Activated CD4-positive, alpha-beta T cell treated with anti-CD3 and anti-CD28 coated beads, Interleukin-2, amount 10 ng/mL, durations not matched to agents 7 days and 5 days (primary cell): ENCODE measurements around the gene ZNF304. TPM values are rescaled to one million over a fixed set of nuclear protein-coding genes. Genes with fewer than 3 reads are reported as not detected.

ENCODE experiments used
- CTCF ChIA-PET: fragments of 350-600 bp; sonication (Branson Sonifier 250); formaldehyde crosslinking; loops from one replicate; lab custom pipeline; 2021; ENCODE audit warnings: antibody characterized with exemption; lab: Charles Lee
- POLR2A ChIA-PET: fragments of 350-600 bp; sonication (Branson Sonifier 250); formaldehyde crosslinking; loops from one replicate; lab custom pipeline; 2021; ENCODE audit warnings: antibody characterized with exemption; lab: Charles Lee
- DNase-seq: peaks from one replicate; pipeline ENCODE4 v3.0.0-alpha.2; 2020
- H3K27ac Mint-ChIP-seq: one replicate; pipeline ENCODE4 v1.8.0; 2021; ENCODE audit warnings: mild to moderate bottlenecking, moderate library complexity, mixed read lengths
- H3K27me3 Mint-ChIP-seq: one replicate; pipeline ENCODE4 v1.8.0; 2021; ENCODE audit warnings: mixed read lengths
- H3K36me3 Mint-ChIP-seq: one replicate; pipeline ENCODE4 v1.8.0; 2021; ENCODE audit warnings: low read depth, mixed read lengths
- H3K4me1 Mint-ChIP-seq: one replicate; pipeline ENCODE4 v1.8.0; 2021; ENCODE audit warnings: mixed read lengths
- H3K4me3 Mint-ChIP-seq: one replicate; pipeline ENCODE4 v1.8.0; 2021; ENCODE audit warnings: mild to moderate bottlenecking, moderate library complexity, mixed read lengths
- H3K9me3 Mint-ChIP-seq: one replicate; pipeline ENCODE4 v1.8.0; 2021; ENCODE audit warnings: mixed read lengths
- total RNA-seq, 2 experiments: library from RNA; stranded (reverse); gene quantifications; one replicate each; pipeline ENCODE4 v1.2.3, GENCODE V29; 2021

ZNF304 gene
- total RNA-seq, 2 experiments from 2014 or later, result 9.0 TPM

- CTCF ChIA-PET, result interaction anchor here (0.6 kb wide), 1 partner anchor 13 kb away, joined by 3 read pairs; no protein-coding TSS in a partner anchor
- Mint-ChIP-seq H3K4me3 (no peak overlapping the region), H3K27ac (no peak overlapping the region), H3K27me3 (no peaks in the 10 kb centered on the region), H3K36me3 (peaks cover 28% of the 10 kb centered on the region), H3K4me1 (peaks cover 6% of the 10 kb centered on the region), H3K9me3 (peaks cover 29% of the 10 kb centered on the region)
- no peak for DNase-seq
- POLR2A ChIA-PET, result no interaction called here
These were observed 52.9 kb downstream of the ZNF304 start for GRCh38 chr19:57403737-57404563.

- peak; percentile 74 for DNase-seq
- POLR2A ChIA-PET, result no interaction called here
- Mint-ChIP-seq H3K4me3 (no peak overlapping the region), H3K27me3 (no peaks in the 10 kb centered on the region), H3K27ac (no peak overlapping the region), H3K4me1 (peaks cover 22% of the 10 kb centered on the region), H3K36me3 (peaks cover 13% of the 10 kb centered on the region), H3K9me3 (peaks cover 16% of the 10 kb centered on the region)
- CTCF ChIA-PET, result no interaction called here
These were observed 55.5 kb downstream of the ZNF304 start for GRCh38 chr19:57406516-57407123.

Other genes with a start within 250 kb of the ZNF304 start
- not detected for gene USP29, start 231.3 kb upstream of the ZNF304 start, total RNA-seq
- not detected for gene ZIM3, start 206.1 kb upstream of the ZNF304 start, total RNA-seq
- gene DUXA, start 183.8 kb upstream of the ZNF304 start, total RNA-seq, result not detected
- 10 to 100 TPM; 30.9 to 37.4 TPM for gene ZNF264, start 159.8 kb upstream of the ZNF304 start, total RNA-seq
- 1 to 10 TPM in 1 of 2 experiments, under 1 TPM in 1; 0.81 to 1.9 TPM for gene AURKC, start 120.2 kb upstream of the ZNF304 start, total RNA-seq
- 10 to 100 TPM; 10.9 to 11.2 TPM for gene ZNF805, start 110.6 kb upstream of the ZNF304 start, total RNA-seq
- 10 to 100 TPM; 41.3 to 45.0 TPM for gene ZNF460, start 70.8 kb upstream of the ZNF304 start, total RNA-seq
- 1 to 10 TPM; 8.7 to 9.1 TPM for gene ZNF543, start 30.8 kb upstream of the ZNF304 start, total RNA-seq
- gene TRAPPC2B, start 12.3 kb downstream of the ZNF304 start, total RNA-seq, result 10 to 100 TPM in 1 of 2 experiments, 1 to 10 TPM in 1; 9.0 to 10.3 TPM
- 1 to 10 TPM; 4.6 TPM for gene ZNF547, start 12.3 kb downstream of the ZNF304 start, total RNA-seq
- gene ZNF548, start 38.6 kb downstream of the ZNF304 start, total RNA-seq, result 10 to 100 TPM; 29.1 to 31.8 TPM
- gene ZNF17, start 59.9 kb downstream of the ZNF304 start, total RNA-seq, result 10 to 100 TPM; 14.3 to 15.7 TPM
- 10 to 100 TPM; 11.2 to 12.5 TPM for gene ZNF749, start 84.1 kb downstream of the ZNF304 start, total RNA-seq
- gene VN1R1, start 105.9 kb downstream of the ZNF304 start, total RNA-seq, result under 1 TPM; 0.15 to 0.21 TPM
- gene ZNF772, start 126.3 kb downstream of the ZNF304 start, total RNA-seq, result 1 to 10 TPM; 9.0 to 9.2 TPM
- gene ZNF419, start 136.5 kb downstream of the ZNF304 start, total RNA-seq, result 10 to 100 TPM in 1 of 2 experiments, 1 to 10 TPM in 1; 9.8 to 11.4 TPM
- 10 to 100 TPM; 10.6 to 11.0 TPM for gene ZNF773, start 148.7 kb downstream of the ZNF304 start, total RNA-seq
- gene ZNF549, start 176.1 kb downstream of the ZNF304 start, total RNA-seq, result 1 to 10 TPM; 9.0 to 9.1 TPM
- gene ZNF550, start 208.6 kb downstream of the ZNF304 start, total RNA-seq, result 10 to 100 TPM; 12.6 to 16.0 TPM
- gene ZNF416, start 227.6 kb downstream of the ZNF304 start, total RNA-seq, result 1 to 10 TPM; 7.2 to 7.8 TPM
- gene ZIK1, start 232.9 kb downstream of the ZNF304 start, total RNA-seq, result 1 to 10 TPM; 8.2 to 8.4 TPM
- gene ZNF530, start 248.6 kb downstream of the ZNF304 start, total RNA-seq, result 10 to 100 TPM; 10.3 to 12.1 TPM